GM18505 (cell line): ENCODE data around the gene FNBP1L.

ENCODE experiments used
- ATAC-seq: cut with Tn5 transposase; IDR thresholded peaks from one replicate; pipeline ENCODE4 v1.9.1; 2021; ENCODE audit not compliant: unreplicated experiment
- POLR2A ChIP-seq: IDR thresholded peaks from 4 replicates; pipeline ENCODE4 v1.6.1; 2011; ENCODE audit warnings: borderline replicate concordance; ENCODE audit not compliant: insufficient read depth, insufficient read length; ENCODE audit errors: extremely low read depth

FNBP1L gene

DNA sequence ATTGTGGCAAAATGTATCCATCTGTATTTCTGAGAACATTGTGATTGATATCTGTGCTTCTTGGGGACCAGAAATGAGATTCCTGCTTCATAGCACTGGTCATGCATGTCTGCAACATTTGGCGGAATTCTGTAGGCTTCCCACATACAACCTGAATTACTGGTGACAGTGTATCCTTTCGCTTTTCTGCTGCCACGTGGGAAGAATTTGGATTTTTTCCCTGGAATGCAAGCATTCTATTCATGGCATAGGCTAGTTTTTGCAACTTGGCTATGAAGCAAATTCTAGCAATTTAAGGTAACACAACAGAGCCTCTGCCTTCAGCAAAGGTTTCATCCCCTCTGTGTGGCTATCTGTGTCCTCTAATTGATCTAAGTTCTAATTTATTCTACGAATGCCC lies 147.8 kb downstream of the FNBP1L start:
- no peak for ATAC-seq
- no peak for TF ChIP-seq POLR2A

DNA sequence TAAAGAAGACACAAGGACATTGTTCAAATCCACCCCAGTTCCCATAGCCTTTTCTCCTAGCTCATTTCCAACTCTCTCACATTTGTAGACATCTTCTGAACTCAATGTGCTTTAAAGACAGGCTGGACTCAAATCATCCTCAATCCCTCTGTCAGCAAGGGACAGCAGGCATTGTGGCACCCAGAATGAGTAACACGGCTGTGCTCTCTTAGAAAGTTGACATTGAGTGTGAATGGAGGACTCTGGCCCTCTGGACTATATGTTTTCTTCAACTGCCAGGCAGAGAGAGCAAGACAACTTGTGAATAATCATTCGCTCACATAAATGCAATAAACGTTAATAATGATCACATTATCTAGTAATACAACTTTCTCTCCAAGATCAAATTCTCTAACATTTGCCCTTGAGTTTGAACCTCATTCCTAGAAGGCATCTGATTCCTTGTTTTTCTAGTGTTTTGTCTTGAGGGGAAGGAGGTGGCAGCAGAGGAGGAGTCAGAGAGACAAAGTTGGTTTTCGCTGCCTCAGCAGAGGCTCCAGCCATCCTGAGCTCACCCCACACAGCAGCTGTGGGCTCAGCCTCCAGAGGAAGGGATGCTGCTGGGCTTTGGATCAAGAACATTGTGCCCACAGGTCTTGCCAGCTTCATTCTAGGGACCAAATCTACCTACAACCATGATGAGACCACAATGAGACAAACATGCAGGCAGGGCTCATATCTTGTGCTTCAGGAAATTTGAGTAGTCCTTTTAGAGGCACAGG lies 148.6 kb downstream of the FNBP1L start:
- no peak for TF ChIP-seq POLR2A
- no peak for ATAC-seq

DNA sequence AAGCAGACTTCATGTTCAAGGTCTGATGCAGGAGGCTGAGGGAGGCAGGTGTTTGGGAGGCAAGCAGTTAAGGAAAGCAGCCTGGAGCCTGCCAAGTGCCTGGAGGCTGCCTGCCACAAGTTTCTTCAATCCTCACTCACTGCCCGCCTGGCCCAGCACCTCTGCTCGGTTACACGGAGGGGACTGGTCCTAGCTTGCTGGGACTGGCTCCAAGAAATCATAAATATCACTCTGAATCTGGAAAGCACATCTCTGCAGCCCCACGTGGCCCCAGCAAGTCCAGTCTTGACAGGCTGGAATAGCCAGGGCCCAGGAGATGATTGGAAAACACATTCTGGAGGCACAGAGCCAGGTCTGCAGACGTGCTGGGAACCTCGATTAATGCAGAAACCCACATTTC lies 149.8 kb downstream of the FNBP1L start:
- no peak for ATAC-seq
- TF ChIP-seq POLR2A, result no peak

DNA sequence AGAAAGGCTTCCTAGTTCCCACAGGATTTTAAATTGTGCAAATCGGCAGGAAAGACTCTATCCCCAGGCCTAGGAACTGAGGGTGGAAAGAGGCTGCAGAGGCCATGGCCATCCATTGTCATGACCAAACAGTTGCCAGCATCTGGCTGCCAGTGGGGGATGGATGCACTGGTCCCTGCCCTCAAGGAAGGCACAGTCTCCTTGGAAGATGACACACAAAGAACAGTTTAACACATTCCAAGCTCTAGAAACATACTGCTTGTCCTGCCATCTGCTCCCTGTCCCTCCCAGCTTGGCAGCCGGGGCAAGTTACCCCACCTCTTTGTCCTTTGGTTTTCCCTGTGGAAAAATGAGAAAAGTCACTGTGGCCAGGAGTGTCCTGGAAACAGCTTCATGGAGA lies 150.5 kb downstream of the FNBP1L start:
- no peak for TF ChIP-seq POLR2A

DNA sequence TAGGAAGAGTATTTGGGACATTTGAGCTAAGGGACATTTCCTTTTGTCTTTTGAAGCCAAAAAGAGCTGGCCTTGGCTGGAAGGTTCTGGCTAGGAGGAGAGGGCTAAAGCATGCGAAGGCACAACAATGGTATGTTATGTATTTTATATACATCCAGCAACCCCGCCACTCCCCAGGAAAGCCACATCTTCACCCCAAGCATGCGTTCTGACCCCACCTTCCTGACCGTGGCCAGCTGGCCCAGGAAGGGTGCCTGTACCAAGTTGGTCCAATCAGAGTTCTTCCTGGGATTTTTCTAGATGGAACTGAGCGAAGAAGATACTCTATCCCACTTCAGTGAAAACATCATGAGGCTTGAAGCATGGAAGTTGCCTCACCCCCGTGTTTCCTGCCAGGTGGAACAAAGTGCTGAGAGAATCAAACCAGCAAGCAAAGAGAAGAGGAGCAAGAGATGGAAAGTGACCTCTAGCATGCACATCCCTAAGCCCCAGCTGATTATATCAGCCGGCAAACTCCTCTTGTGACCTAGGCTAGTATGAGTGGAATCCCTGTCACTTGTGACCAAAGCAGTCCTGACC lies 151.0 kb downstream of the FNBP1L start:
- ATAC-seq, result no peak
- TF ChIP-seq POLR2A, result no peak

More for the DNA sequence above, 150.5 kb downstream of the FNBP1L start:
- no peak for ATAC-seq

DNA sequence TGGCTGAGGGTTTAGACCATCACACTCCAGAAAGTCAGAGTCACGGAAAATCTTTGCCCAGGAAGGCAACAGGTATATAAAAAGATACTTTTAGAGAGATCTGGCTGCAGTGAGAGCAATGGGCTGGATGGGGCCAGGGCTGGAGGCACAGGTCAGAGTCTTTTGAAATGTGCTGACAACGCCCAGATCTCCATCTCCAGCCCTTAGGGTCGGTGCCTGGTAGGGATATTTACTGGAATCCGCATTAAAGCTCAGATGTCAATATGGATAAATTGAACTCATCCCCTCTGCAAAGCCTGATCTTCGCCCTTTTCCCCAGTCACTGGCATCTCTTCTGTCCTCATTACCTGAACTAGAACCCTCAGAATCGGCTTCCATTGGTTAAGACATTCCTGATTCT lies 151.6 kb downstream of the FNBP1L start:
- no peak for ATAC-seq
- no peak for TF ChIP-seq POLR2A

DNA sequence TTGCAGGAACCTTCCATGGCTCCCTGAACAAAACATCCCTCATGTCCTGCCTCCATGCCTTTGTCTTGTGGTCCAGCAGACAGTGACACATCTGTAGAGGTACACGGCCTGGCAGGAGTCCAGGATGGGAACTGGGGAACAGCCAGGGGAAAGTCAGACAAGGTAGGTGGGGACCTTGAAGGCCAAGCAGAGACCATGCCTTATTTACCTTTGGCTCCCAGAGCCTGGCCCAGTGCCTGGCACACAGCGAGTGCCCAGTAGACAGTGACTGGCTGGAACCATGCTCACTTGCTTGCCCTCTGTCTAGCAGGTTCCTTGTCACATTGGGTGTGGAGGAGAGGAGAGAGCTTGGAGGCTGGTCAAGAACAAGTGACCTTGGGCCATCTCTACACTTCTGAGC lies 152.7 kb downstream of the FNBP1L start:
- no peak for ATAC-seq
- TF ChIP-seq POLR2A, result no peak

DNA sequence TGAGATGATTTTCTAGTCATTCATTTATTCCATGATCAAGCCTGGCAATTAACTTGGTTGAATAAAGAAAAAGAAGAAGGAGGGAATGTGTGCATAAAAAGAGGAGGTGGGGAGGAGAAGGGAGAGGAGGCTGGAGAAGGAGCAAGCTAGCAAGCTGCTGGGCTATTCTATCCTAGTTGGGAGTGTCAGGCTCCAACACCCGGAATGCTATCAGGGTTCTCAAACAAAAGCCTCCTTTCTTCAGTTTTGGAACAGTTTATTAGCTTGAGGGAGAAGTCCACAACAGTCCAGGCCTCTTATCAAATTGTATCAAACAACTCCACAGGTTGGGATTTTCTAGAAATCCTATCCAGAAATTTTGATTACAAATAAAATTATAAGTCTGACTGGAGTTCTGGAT lies 153.8 kb downstream of the FNBP1L start:
- ATAC-seq, result no peak

DNA sequence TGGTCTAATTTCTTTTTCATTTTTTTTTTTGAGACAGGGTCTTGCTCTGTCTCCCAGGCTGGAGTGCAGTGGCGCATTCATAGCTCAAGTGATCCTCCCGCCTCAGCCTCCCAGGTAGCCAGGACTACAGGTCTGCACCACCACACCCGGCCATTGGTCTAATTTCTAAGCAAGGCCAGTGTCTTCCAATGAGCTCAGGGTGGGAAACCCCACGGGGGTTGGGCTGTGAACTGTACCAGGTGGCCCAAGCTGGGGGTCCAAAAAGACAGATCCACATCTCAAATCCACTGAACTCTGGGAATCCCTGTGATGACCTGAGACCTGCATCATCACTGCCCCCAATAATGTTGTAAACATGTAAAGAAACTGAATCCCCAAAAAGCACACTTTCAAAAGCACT lies 154.2 kb downstream of the FNBP1L start:
- TF ChIP-seq POLR2A, result no peak
- ATAC-seq, result no peak

More for the DNA sequence above, 153.8 kb downstream of the FNBP1L start:
- TF ChIP-seq POLR2A, result no peak

DNA sequence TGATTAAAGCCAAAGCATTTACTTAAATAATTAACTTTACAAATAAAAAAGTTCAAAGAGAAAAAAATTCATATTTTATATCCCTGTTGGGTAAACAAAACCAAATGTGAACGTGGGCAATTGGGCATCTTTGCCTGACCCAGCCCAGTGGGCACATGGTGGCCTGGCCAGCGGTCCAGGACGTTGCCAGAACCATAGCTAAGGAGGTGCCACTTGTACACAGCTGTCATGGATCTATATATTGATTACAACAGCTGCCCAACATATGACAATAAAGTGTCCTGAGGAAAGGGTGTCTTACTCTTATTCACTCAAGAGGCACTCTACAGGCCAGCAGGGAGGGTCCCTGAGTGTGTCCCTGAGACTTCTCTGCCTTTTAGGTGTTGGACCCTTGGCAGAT lies 155.2 kb downstream of the FNBP1L start:
- no peak for ATAC-seq
- no peak for TF ChIP-seq POLR2A

DNA sequence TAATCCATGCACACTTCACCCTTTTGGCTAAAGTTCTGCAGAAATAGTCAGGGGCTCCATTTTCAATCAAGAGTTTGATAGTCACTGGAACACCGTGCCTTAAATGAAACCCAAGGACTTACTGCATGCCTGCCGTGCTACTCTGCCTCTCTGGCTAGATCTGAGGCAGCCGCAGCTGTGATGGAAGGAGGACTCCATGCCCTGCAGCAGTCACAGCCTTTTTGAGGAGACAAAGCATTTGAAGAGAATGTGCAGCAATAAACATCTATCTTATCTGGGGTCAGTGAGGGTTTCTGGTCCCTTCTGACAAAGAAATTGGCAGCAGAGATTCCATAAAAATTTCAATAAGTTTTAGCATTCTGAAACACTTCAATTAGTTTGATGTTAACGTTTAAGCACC lies 155.7 kb downstream of the FNBP1L start:
- no peak for ATAC-seq
- no peak for TF ChIP-seq POLR2A
